ENCODE data around the gene PDCL3. TPM values are rescaled to one million over a fixed set of nuclear protein-coding genes. Genes with fewer than 3 reads are reported as not detected.

Gene PDCL3
- polyA plus RNA-seq, 2 of the 4 experiments (the other 2 are of a cell fraction) = 63.1 to 64.1 TPM

DNA sequence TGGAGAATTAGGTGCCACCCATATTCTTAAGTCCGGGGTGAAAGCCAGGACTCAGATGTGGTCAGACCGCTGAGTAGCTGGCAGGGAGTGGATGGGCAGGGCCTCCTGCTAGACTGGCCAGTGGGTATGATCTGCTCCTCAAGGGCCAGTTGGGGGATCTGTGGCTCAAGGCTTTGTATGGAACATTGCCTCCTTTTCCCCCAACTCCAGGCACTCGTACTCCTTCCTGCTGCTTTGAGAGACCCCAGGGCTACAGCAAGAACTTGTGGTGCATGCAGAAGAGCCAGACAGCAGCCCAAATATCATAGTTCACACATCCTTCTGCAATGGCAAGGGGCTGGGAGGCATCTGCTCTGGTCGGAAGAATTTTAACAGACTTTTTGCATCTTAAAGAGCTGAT, 61.7 kb downstream of the PDCL3 start:
- no peaks in the 10 kb centered on the region for H3K4me1 ChIP-seq
- H3K9me3 ChIP-seq = peaks cover 4% of the 10 kb centered on the region; the same call in 2 of the 3 replicates
- TF ChIP-seq, protein P1, sequence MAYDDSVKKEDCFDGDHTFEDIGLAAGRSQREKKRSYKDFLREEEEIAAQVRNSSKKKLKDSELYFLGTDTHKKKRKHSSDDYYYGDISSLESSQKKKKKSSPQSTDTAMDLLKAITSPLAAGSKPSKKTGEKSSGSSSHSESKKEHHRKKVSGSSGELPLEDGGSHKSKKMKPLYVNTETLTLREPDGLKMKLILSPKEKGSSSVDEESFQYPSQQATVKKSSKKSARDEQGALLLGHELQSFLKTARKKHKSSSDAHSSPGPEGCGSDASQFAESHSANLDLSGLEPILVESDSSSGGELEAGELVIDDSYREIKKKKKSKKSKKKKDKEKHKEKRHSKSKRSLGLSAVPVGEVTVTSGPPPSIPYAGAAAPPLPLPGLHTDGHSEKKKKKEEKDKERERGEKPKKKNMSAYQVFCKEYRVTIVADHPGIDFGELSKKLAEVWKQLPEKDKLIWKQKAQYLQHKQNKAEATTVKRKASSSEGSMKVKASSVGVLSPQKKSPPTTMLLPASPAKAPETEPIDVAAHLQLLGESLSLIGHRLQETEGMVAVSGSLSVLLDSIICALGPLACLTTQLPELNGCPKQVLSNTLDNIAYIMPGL (CRISPR knock-in tag; IDR thresholded peaks at IDR 0.05; ENCODE audit: borderline replicate concordance) = no peak
- TF ChIP-seq CBX8 (IDR thresholded peaks at IDR 0.05) (no peak), BHLHE40 (IDR thresholded peaks at IDR 0.05; ENCODE audit: low read depth, low read length) (no peak), JUNB (IDR thresholded peaks at IDR 0.05) (no peak)
- TF ChIP-seq, protein P2, sequence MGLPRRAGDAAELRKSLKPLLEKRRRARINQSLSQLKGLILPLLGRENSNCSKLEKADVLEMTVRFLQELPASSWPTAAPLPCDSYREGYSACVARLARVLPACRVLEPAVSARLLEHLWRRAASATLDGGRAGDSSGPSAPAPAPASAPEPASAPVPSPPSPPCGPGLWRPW (IDR thresholded peaks at IDR 0.05) = no peak
- 89% methylated on average over 4 of the region's 4 CpGs for WGBS (ENCODE audit: missing lambda C conversion rate)
- H3K4me3 ChIP-seq = no peak overlapping the region
- CTCF ChIA-PET = interaction anchor here (0.6 kb wide), 1 partner anchor 238 kb away, joined by 3 read pairs; no protein-coding TSS in a partner anchor
- no peak for ATAC-seq
- no peak overlapping the region for H3K4me2 ChIP-seq
- POLR2A ChIA-PET = no interaction called here
- no peak overlapping the region for H3K27ac ChIP-seq
- no peak for DNase-seq (ENCODE audit: low read depth in 1 of 2, low spot score in 1 of 2)
- FAIRE-seq = no peak

DNA sequence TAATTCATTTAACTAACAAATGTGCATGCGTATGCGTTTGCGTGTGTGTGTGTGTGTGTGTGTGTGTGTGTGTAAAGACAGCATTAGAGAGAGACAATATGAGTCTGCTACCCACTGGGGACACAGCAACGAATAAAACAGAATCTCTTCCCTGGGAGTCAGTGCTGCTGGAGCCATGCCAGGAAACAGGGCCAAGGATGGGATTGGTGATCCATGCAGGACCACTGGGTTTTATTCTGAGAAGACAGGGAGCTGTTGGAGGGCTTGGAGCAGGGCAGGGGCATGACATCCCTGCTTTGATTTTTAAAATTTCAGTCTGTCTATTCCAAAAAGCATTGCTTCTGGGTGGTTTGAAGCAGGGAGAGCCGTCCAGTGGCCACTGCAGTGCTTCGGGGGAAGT, 62.9 kb downstream of the PDCL3 start:
- H3K27ac ChIP-seq = no peak overlapping the region
- POLR2A ChIA-PET = no interaction called here
- ATAC-seq = no peak
- CTCF ChIA-PET = interaction anchor here (2.8 kb wide), 1 partner anchor 18 kb away, joined by 6 read pairs; no protein-coding TSS in a partner anchor
- no peak overlapping the region for H3K4me2 ChIP-seq
- H3K4me3 ChIP-seq = no peak overlapping the region
- peaks cover 4% of the 10 kb centered on the region; the same call in 2 of the 3 replicates for H3K9me3 ChIP-seq
- no peak for FAIRE-seq
- no peak for TF ChIP-seq RARB (CRISPR knock-in tag; IDR thresholded peaks at IDR 0.05)
- TF ChIP-seq, protein P3, sequence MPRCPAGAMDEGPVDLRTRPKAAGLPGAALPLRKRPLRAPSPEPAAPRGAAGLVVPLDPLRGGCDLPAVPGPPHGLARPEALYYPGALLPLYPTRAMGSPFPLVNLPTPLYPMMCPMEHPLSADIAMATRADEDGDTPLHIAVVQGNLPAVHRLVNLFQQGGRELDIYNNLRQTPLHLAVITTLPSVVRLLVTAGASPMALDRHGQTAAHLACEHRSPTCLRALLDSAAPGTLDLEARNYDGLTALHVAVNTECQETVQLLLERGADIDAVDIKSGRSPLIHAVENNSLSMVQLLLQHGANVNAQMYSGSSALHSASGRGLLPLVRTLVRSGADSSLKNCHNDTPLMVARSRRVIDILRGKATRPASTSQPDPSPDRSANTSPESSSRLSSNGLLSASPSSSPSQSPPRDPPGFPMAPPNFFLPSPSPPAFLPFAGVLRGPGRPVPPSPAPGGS (IDR thresholded peaks at IDR 0.05) = no peak
- no peak for TF ChIP-seq CBX8 (IDR thresholded peaks at IDR 0.05)
- TF ChIP-seq NFE2L2 (conservative IDR thresholded peaks at IDR 0.05; ENCODE audit: low read length) = no peak
- no peak for TF ChIP-seq CBX2 (IDR thresholded peaks at IDR 0.05; ENCODE audit: borderline replicate concordance, low read depth)
- no peak for TF ChIP-seq HOXB13 (CRISPR knock-in tag; IDR thresholded peaks at IDR 0.05; ENCODE audit: low read depth)
- TF ChIP-seq, protein P2 (IDR thresholded peaks at IDR 0.05) = no peak
- WGBS (ENCODE audit: missing lambda C conversion rate) = 62% methylated on average over 6 of the region's 6 CpGs
- DNase-seq (ENCODE audit: low read depth in 1 of 2, low spot score in 1 of 2) = no peak
- no peaks in the 10 kb centered on the region for H3K4me1 ChIP-seq

Small RNA genes within 50 kb of the gene (small RNA-seq; reads per million reads assigned to genes)
- gene HMGN2P22 = 0 reads per million in 6 experiments

Other genes with a start within 250 kb of the PDCL3 start
- gene LONRF2, start 240.5 kb upstream of the PDCL3 start, polyA plus RNA-seq (2011; rRNA removed) = 17.9 and 21.8 TPM in 2 replicates
- 4.7 to 5.5 TPM (median 4.8 TPM) in 3 replicates for gene LONRF2, start 240.5 kb upstream of the PDCL3 start, polyA plus RNA-seq (2017; fragmentation: RNase III; extraction: RNeasy Plus Mini Kit Qiagen cat#74134 plus additional on column Dnase treatment)
- 24.0 and 29.5 TPM in 2 replicates for gene CHST10, start 145.3 kb upstream of the PDCL3 start, polyA plus RNA-seq (2011; rRNA removed)
- gene CHST10, start 145.3 kb upstream of the PDCL3 start, polyA plus RNA-seq (2017; fragmentation: RNase III; extraction: RNeasy Plus Mini Kit Qiagen cat#74134 plus additional on column Dnase treatment) = 15.1 to 17.1 TPM (median 16.6 TPM) in 3 replicates
- not detected in 2 replicates for gene NMS, start 92.5 kb upstream of the PDCL3 start, polyA plus RNA-seq (2011; rRNA removed)
- not detected in 3 replicates for gene NMS, start 92.5 kb upstream of the PDCL3 start, polyA plus RNA-seq (2017; fragmentation: RNase III; extraction: RNeasy Plus Mini Kit Qiagen cat#74134 plus additional on column Dnase treatment)